GM19395 (cell line): Measurements from ENCODE around the gene PLPPR2.
"Not testable (repeated sequence)": the region's sequence is repeated elsewhere in the genome, so short reads cannot be mapped to it uniquely, and the experiment has no call there.

Source experiments
- ATAC-seq: cut with Tn5 transposase; IDR thresholded peaks from one replicate; pipeline ENCODE4 v1.9.1; 2021; ENCODE audit warnings: mild to moderate bottlenecking, moderate library complexity; ENCODE audit not compliant: unreplicated experiment

Gene PLPPR2

DNA sequence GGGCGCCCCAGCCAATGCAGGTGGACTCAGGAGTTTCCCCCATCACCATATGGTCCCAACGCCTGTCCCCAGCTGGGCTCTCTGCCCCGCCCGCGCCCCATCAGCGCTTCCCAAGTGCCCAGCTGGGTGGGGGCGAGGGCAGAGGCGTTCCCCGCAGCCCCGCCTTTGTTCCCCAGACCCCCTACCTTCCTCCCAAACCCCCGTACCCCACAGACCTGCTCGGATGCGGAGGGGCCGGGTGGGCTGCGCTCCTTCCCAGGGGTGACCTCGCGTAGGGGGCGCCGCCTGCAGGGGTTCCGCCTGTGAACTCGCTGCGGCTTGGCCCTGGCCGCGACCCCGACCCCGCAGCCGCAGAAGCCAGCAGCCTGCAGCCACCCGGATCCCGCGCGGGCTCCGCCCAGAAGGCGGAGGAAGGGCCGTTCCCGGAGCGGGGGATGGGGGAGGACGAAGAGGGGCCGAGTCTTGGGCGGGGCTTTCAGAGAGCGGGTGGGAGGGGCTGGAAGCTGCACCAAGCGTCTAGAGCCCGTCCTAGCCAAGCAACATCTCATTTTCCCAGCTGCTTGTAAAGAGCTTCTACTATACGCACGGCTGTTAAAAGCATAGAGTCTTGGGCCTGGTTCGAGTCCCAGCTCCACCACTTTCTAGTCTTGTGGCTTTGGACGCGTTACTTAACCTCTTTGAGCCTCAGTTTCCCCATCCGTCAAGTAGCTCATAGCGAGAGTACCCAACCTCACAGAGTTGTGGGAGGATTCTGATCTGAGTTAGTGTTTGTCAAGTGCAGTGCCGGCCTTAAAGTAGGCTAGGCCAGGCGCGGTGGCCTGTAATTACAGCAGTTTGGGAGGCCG is 15.8 kb upstream of the PLPPR2 start, which contains the start of gene RAB3D:
Gene RAB3D (minus strand): TSS at position 404 of the 845 bp plus-strand sequence. CDS start 2,258 bp downstream, outside the sequence.
- no peak for ATAC-seq

DNA sequence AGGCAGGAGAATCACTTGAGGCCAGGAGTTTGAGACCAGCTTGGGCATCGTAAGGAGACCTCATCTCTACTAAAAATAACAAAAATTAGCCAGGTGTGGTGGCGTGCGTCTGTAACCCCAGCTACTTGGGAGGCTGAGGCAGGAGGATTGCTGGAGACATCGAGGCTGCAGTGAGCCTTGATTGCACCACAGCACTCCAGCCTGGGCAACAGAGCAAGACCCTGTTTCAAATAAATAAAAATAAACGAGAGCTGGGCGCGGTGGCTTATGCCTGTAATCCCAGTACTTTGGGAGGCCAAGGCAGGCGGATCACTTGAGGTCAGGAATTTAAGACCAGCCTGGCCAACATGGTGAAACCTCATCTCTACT is 15.1 kb upstream of the PLPPR2 start:
- ATAC-seq = not testable (repeated sequence)

DNA sequence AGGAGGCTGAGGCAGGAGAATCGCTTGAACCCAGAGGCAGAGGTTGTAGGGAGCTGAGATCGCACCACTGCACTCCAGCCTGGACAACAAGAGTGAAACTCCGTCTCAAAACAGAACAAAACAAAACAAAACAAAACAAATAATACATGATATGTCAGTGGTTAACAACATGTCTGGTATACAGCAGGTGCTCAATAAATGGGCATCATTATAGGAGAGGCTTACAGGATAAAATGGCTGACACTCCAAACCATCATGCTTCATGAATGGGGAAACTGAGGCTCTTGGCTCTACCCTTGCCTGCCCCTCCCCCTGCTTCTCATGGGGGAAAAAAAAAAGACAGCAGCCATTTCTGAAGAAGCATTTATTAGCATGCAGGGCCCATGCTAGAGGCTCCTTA is 12.8 kb upstream of the PLPPR2 start:
- ATAC-seq = no peak

GRCh38 chr19:11345122-11345803 is 10.0 kb upstream of the PLPPR2 start:
- no peak for ATAC-seq

- ATAC-seq = peak; percentile 87
Observed at GRCh38 chr19:11346104-11346940, 8.9 kb upstream of the PLPPR2 start, which contains the start of the genes CCDC159 and TMEM205. CCDC159 (plus strand) TSS chr19:11346519; CDS start chr19:11346607, 88 bp downstream. TMEM205 (minus strand) TSS chr19:11346268; CDS start chr19:11345619, 649 bp downstream.

- ATAC-seq = no peak
Observed at GRCh38 chr19:11347546-11348039, 7.6 kb upstream of the PLPPR2 start.

- no peak for ATAC-seq
Observed at GRCh38 chr19:11349171-11349570, 6.1 kb upstream of the PLPPR2 start.

DNA sequence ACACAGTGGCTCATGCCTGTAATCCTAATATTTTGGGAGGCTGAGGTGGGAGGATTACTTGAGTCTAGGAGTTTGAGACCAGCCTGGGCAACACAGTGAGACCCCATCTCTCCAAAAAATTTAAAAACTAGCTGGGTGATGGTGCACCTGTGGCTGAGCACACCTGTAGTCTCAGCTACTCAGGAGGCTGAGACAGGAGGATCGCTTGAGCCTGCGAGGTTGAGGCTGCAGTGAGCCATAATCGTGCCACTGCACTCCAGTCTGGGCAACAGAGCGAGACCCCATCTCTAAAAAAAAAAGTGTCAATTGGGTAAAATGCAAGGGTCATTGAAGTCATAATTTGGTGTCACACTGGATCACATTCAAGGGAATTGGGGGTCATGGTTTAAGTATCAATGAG is 1.1 kb upstream of the PLPPR2 start:
- not testable (repeated sequence) for ATAC-seq

GRCh38 chr19:11356074-11356397 is 804 bp downstream of the PLPPR2 start:
- ATAC-seq = no peak

DNA sequence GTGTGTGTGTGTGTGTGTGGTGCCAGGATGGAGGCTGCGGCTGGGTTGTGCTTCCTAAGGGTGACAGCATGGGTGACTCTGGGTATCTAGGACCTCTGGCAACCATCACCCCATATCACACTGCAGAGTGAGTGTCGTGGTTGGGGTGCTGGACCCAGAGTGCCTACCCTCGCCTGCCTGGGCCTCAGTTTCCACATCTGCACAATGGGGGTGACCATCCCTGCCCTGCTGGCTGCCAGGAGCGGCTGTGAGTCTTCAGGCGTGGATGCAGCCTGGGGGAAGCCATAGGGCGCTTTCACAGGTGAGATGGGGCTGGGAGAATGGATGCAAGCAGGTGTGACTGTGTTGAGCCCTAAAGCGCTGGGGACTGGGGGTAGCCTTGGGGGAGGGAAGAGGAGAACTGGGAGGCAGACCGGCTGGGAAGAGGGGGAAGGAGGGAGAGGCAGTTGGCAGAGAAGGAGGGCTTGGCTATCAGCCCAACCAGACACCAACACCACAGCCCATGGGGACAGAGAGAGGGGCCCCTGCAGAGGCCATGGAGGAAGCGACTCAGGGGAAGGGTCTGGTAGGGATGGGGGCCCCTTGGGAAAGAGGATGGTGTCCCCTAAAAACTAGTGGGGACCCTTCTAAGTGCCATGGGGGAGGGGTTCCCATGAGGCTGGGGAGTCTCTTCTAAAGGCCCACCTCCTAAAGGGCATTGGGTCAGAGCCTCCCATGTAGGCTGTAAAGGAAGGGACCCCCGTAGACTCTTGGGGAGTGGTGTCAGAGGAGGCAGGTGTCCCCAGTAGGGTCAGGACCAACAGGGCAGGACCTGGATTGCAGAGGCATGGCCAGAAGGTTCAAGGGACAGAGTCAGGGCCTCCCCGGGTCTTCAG is 1.7 kb downstream of the PLPPR2 start:
- ATAC-seq = no peak

DNA sequence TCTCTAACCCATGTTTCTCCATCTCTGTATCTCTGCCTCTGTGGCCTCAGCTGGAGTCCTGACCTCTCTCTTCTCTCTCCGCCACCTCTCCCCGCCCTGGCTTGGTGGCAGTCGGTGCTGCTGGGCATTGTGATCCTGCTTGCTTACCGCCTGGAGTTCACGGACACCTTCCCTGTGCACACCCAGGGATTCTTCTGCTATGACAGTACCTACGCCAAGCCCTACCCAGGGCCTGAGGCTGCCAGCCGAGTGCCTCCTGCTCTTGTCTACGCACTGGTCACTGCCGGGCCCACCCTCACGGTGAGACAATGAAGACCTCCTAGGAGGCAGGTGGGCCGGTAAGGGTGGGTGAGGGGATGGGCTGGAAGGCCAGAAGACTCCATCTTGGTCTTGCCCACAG is 4.2 kb downstream of the PLPPR2 start:
- ATAC-seq = no peak

GRCh38 chr19:11361037-11361770 is 6.0 kb downstream of the PLPPR2 start:
- ATAC-seq = no peak

- ATAC-seq = no peak
Observed at GRCh38 chr19:11361771-11362731, 6.8 kb downstream of the PLPPR2 start.

- no peak for ATAC-seq
Observed at GRCh38 chr19:11363881-11364280, 8.6 kb downstream of the PLPPR2 start.

DNA sequence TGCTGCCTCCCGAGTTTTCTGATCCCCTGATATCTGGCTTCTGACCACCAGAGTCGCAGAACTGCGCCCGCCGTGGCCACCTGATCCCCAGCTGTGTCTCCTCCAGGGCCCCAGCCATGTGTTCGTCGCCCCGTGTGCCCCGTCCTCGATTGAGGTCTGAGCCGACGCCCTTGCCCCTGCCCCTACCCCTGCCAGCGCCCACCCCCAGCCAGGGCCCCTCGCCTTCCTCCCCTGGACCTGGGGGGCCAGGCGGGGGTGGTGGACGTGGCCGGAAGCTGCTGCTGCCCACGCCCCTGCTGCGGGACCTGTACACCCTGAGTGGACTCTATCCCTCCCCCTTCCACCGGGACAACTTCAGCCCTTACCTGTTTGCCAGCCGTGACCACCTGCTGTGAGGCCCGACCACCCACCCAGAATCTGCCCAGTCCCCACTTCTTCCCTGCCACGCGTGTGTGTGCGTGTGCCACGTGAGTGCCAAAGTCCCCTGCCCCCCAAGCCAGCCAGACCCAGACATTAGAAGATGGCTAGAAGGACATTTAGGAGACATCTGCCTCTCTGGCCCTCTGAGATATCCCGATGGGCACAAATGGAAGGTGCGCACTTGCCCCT is 9.2 kb downstream of the PLPPR2 start:
- no peak for ATAC-seq

DNA sequence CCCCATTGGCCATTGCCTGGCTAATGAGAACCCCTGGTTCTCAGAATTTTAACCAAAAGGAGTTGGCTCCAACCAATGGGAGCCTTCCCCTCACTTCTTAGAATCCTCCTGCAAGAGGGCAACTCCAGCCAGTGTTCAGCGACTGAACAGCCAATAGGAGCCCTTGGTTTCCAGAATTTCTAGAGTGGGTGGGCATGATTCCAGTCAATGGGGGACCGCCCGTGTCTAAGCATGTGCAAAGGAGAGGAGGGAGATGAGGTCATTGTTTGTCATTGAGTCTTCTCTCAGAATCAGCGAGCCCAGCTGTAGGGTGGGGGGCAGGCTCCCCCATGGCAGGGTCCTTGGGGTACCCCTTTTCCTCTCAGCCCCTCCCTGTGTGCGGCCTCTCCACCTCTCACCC is 9.7 kb downstream of the PLPPR2 start:
- ATAC-seq = no peak

GRCh38 chr19:11365557-11366117 is 10.4 kb downstream of the PLPPR2 start:
- ATAC-seq = no peak

DNA sequence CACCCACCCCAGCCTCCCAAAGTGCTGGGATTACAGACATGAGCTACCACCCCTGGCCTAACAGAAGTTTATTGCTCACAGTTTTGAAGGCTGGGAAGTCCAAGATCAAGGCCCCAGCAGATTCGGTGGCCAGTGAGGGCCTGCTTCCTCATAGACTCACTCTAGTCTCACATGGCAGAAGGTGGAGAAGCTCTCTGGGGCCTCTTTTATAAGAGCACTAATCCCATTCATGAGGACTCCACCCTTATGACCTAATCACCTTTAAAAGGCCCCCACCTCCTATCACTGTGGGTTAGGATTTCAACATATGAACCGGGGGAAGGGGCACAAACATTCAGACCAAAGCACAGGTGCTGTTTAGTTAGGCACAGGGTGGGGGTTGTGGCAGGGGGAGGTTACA is 12.3 kb downstream of the PLPPR2 start:
- ATAC-seq = no peak
